Mammary epithelial cell (primary cell): ENCODE measurements around the gene MYO9A.

Source experiments
- CTCF ChIP-seq, 2 donors: IDR thresholded peaks in 1 of 2; conservative IDR thresholded peaks in 1 of 2; 2 replicates each; pipeline ENCODE4 v1.5.1; 2011 to 2012; ENCODE audit warnings: inconsistent platforms in 2 of 2, low read length in 2 of 2, mild to moderate bottlenecking in 2 of 2, control low read depth in 1 of 2, low read depth in 1 of 2; ENCODE audit not compliant: insufficient read depth in 1 of 2; ENCODE audit errors: extremely low read depth in 1 of 2
- EZH2 ChIP-seq: IDR thresholded peaks from 2 replicates; pipeline ENCODE4 v1.6.1; 2012; ENCODE audit warnings: low read length, inconsistent platforms, borderline replicate concordance

GRCh38 chr15:71925145-71925544 lies 192.8 kb downstream of the MYO9A start:
- TF ChIP-seq CTCF (conservative IDR thresholded peaks at IDR 0.05 in 1 of 2, IDR thresholded peaks at IDR 0.05 in 1 of 2; ENCODE audit: extremely low read depth in 1 of 2, insufficient read depth in 1 of 2, low read depth in 1 of 2, low read length in 2 of 2): no peak
- TF ChIP-seq EZH2: no peak
